Stimulated activated CD8-positive, alpha-beta memory T cell treated with anti-CD3 and anti-CD28 coated beads, Interleukin-12 subunit alpha, Interleukin-12 subunit beta, amount 100 ng/mL, for 24 hours (primary cell): ENCODE data around the gene CCR3.

Experiments
- DNase-seq: peaks from one replicate; pipeline ENCODE4 v3.0.0-alpha.2; 2020; ENCODE audit errors: extremely low read depth

Gene CCR3

DNA sequence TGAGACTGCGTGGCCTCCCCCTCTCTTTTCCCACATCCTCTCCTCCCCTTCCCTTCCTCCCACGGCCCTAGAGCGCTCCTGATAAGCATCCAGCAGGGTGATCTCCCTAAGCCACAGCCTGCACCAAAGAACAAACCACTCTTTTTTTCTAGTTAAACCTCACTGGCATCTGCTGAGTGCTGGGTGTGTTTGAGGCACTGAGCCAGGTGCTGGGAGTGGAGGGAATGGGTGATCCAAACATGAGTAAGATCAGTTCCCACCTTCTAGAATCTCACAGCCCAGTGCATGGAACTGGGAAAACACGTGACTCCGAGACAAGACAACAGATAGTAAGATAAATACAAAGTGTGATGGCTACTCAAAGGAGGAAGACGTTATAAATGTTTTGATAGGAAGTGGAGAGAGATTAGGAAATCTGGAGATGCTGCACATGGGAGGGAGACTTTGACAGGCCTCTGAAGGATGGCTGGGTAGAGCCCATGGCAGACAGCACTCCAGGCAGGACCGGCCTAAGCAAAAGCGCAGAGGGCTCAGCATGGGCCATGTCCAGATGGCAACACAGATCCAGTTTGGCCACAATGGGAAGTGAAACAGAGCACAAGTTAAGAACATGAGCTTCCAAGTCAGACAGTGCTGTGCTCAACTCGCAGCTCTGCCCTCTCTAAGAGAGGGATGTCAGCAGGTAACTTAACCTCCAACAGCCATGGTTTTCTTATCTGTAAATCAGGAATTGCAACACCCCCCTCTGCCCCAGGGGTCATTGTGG lies 55.6 kb downstream of the CCR3 start:
- no peak for DNase-seq

DNA sequence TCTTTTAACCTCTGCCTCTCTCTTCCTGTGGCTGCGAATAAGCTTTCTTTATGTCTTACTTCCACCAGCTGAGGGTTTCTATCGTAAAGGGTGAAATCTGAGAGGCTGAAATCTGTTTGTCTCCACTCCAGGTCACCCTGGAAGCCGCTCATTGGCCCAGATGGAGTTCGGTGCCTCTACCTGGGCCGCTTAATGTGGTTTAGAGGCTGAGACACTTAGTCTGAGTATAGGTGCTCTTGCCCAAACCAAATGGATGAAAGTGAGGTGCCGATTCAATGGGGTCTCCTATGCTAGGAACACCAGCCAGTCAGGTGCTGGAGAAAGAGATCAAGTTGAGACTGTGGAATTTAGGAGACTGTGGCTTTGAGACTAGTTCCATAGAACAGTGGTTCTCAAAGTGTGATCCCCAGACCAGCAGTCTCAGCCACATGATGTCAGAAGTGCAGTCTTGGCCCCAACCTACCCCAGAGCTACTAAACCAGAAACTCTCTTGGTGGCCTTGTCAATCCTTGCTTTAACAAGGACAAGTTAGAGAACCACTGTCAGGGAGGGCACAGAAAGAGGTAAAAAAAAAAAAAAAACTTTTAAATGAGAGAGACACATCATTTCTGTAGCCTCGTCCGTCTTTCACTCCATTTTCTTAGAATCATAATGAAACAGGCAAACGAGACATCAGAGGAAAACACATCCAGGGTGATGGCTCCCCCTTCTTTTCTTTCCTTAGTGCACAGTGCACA lies 56.8 kb downstream of the CCR3 start:
- DNase-seq, result no peak

DNA sequence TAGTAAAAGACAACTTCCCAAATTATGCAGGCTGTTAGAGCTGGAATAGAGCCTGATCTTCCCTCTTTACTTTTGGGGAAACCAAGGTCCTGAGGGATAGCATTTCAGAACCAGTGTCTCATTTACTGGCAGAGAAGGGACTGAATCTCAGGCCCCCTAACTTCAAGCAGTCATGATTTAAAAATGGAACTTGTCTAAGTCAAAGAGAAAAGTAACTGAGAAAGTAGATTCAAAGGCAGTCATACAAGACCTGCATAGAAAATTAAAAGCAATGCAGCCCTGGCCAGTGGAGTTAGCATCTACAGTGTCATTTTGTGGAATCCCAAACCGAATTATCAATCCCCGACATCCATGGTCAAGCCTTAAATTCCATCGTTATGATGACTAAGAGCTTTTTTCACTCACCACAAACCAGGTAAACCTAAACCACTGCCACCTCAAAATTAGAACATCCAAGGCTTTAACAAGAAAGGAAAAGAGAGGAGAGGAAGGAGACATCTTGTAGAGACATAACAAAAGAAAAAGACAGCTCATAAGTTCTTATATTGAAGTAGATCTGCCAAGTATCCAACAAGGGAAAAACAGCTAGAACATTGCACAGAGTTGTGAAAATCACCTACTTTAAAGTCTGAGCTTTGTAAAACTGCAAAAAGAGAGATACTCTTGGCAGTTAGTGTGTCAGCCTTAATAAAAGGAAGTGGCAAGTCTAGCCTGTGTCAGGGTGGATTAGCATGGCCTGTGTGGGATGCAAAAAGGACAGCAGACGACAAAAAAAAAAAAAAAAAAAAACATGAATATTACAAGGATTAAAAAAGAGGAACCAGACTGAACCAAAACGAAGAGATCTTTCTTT lies 57.6 kb downstream of the CCR3 start:
- DNase-seq, result no peak

DNA sequence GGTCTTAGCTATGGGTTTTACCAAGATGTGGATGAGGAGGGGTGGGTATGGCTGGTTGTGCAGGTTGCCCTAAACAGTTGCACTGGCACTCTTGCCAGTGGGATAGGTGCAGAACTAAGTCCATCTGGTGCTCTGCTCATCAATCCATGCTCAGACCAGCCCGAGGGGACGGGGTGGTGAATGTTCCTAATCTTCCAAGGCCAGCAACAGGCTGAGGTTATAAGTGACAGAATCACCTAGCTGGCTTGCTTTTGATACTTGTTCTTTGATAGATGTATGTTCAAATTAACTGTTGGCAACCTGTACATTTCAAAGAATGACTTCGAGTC lies 58.2 kb downstream of the CCR3 start:
- DNase-seq, result no peak

DNA sequence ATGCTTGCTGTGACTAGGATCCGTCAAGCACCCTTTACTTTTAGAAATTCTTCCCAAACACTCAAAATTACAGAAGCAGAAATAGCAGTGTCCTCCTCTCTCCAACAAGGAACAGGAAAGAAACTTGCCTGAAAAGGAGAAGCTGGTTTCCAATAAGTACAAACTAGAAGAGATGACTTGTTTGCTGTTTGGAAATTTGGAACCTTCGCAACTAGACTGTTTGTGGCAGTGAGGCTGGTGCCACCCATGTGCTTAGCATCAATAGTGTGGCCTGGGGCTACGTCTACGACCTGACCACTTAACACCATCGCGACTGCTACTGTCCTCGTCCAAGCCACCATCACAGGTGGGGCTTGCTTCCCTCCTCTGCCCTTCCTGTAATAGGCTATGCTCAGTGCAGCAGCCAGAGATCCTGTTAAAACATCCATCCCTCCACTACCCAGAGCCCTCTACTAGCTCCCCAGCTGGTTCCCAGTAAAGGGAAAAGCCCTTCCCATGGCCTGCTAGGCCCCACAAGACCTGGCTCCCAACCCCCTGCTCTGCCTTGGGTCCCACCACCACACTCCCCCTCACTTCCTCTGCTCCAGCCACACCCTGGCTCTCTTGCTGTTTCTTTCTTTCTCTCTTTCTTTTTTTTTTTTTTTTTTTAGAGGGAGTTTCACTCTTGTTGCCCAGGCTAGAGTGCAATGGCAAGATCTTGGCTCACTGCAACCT lies 59.0 kb downstream of the CCR3 start:
- DNase-seq, result no peak

DNA sequence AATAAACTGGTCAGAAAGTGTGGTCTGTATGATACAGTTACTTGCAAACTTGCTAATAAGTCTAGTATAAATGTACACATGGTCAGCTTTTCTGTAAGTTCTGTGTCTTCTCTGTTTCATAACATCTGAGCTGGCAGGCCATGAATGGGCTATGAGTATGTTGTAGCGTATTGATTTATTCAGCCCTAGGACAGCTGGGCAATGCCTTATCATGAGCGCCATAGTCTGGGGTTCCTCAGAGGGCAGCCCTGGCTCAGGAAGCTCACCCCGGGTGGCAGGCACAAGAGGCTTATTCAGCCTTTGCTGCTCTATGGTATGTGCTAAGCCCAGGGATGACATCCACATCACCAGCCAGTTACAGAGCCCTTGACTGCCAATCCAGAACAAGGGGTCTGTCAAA lies 61.0 kb downstream of the CCR3 start:
- no peak for DNase-seq

DNA sequence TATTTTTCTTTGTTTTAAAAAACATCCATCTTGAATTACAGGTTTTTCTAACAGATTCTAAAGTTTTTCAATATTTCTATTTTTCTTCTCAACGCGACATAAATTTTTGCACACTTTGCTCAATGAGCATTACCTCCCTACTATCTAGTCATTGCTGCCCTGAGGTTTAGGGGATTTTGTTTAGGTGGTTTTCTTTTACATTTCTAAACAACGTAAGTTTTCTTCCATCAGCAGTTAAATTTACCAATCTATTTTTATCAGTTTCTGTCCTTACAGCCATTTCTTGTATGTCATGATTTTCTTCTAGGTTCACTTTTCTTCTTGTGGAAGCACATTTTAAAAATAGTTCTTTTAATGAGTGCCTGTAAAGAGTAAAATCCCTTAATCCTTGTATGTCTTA lies 62.5 kb downstream of the CCR3 start:
- DNase-seq, result no peak

DNA sequence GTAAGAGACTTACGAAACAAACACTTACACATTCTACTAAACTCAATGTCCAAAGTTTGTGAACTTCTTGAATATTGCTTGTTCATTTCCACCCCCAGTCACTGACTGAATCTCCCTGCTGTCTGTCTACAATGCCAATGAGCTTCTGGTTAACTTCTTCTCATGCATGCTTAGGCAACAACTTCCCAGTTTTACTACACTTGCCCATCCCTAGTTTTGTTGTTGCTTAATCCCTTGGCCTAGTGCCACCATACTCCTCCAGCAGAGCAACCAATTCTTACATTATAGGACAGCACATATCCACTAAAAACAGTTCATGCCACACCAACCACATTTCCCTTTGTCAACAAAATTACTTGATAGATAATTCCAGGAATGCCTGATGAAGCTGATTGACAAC lies 70.7 kb downstream of the CCR3 start:
- no peak for DNase-seq

DNA sequence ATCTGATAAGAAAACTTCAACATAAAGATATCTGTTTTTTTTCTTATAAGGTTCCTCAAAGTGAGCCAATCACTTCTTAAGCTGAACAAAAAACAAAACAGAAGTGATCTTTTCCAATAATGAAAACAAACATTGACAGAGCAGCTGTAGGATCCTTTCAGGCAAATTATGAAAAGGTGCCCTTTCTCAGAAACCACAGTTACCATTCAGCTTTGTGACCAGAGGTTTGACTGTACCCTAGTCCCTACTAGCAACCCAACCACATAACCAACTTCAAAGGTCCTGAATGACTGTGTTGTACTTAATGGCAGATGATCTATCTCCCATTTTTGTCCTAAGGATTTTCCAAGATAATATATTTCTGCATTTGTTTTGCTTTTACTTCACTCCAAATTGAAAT lies 72.3 kb downstream of the CCR3 start:
- no peak for DNase-seq

DNA sequence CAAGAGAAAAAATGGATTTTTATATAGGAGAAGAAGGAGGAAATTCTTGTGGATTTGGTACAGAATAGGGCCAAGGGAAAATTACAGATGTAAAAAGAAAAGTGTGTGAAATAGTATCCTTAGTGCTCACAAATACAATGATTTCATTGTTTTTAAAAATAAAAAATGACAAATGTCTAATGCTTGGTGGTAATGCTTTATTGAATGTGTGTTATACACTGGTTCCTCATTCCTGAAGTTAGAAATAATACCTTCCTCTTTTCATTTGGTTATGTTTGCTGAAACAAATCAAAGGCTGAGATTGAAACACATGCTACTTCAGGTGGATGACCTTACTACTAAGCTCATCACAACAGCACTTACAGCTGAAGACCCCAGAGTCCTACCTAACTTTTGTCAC lies 73.9 kb downstream of the CCR3 start:
- DNase-seq, result no peak
